Vagina (tissue), 2 donors: ENCODE measurements around the gene ADK.

ENCODE experiments used
- CTCF ChIP-seq, 3 experiments: fragments of 450-650 bp in 2 of 3; fragments of 200-600 bp in 1 of 3; sonication (generic) in 1 of 3; IDR thresholded peaks; one replicate each; pipeline ENCODE4 v1.5.1; 2017 to 2019; ENCODE audit warnings: antibody characterized with exemption in 3 of 3, mild to moderate bottlenecking in 2 of 3, moderate library complexity in 2 of 3
- POLR2A ChIP-seq, 2 donors: fragments of 450-650 bp; IDR thresholded peaks; one replicate each; pipeline ENCODE4 v1.6.1; 2017; ENCODE audit warnings: antibody characterized with exemption in 2 of 2, mild to moderate bottlenecking in 2 of 2, moderate library complexity in 2 of 2
- POLR2AphosphoS5 ChIP-seq, 2 donors: sonication (generic); formaldehyde crosslinking; IDR thresholded peaks; one replicate each; pipeline ENCODE4 v1.9.0; 2017; ENCODE audit warnings: antibody characterized with exemption in 2 of 2, mild to moderate bottlenecking in 2 of 2, low read depth in 1 of 2; ENCODE audit not compliant: insufficient read depth in 1 of 2

- TF ChIP-seq CTCF (IDR thresholded peaks at IDR 0.05) (no peak), POLR2AphosphoS5 (IDR thresholded peaks at IDR 0.05; ENCODE audit: insufficient read depth in 1 of 2, low read depth in 1 of 2) (no peak), POLR2A (IDR thresholded peaks at IDR 0.05) (no peak)
These were observed 43.6 kb upstream of the ADK start for GRCh38 chr10:74107391-74107790.
